ENCODE measurements around the gene MRPL20. TPM values are rescaled to one million over a fixed set of nuclear protein-coding genes. Genes with fewer than 3 reads are reported as not detected.

Gene MRPL20
- total and polyA plus RNA-seq, 9 of the 15 experiments (the other 6 are each of a cell fraction or from before 2014, with no cell fraction given) = 180 to 671 (median 229) TPM

DNA sequence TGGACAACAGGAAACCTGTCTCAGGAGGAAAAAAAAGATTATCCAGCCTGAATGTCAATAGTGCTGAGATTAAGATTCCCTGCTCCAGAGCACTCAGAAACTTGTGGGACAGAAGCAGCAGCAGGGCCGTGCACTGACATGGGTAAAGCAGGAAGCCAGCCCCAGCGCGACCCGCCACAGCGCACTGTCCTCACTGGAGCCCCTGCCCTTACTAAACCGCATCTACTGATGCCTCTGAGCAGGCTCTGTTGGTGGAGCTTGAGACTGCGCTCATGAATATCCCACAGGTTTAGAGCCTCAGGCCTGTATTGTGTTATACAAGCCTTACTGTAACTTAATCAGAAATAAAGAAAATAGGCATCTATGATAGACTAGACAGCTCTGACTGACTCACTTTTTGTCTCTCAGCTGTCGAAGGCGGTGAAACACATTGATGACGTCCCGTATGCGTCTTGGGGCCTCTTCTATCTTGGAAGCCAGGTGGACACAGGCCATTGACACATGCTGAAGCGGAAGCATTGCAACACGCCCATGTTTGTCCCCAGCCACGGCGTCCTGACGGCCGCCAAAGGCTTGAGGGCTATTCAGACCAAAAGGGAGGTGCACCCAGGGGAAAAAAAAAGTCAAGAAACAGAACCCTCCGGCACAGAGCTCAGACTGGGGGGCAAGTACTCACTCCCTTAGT lies 9.1 kb downstream of the MRPL20 start (continued):
- TF ChIP-seq, protein P1, sequence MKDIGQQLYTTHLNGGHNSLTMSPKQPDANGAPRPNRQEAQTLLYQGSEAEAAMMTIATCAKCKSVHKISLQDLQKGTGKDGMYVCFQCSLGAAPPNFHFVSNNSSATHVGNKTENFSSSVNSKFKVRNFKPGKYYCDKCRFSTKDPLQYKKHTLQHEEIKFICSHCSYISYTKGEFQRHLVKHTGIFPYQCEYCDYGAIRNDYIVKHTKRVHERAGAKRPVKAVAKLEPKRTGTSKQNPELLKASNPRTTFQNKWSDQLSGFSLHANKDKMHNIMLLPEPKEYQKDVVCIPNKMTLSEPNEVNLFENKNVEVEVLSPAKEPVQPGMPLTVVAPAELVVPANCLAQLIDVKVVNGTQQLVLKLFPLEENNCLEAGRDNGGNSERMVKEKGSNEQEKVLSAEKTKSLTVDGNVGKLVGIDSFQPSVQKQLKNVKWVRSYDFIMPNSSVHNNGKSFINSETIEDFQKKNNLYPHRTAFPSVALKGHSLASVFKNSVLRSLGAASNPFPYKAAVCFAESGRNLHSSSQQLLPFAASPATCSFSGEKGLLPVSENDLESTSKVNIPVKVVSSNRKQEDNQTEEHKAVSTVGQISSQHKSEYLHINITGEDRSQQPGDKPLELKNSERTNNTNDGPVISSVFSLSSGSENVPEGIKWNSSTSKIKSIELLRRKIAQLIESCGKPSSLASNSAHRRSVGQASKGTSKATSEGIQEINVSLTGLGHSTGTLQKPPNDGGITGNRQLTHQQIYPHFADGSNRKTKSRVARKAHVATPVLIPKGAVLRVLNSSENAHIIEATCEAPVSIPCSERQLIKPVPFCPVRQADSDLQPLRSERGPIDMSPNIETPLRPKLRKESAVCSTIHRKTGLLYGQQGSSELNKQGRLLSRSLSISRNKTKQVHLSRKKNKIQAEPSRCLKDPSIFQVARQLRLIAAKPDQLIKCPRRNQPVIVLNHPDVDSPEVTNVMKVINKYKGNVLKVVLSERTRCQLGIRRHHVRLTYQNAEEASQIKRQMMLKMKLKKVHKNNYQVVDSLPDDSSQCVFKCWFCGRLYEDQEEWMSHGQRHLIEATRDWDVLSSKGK (CRISPR knock-in tag; IDR thresholded peaks at IDR 0.05) = no peak
- peak; percentile 54 for TF ChIP-seq MGA (IDR thresholded peaks at IDR 0.05)
- TF ChIP-seq CEBPG (CRISPR knock-in tag; IDR thresholded peaks at IDR 0.05) = peak; percentile 77; the same call in 1 of the 2 replicates
- TF ChIP-seq CEBPG (tag; conservative IDR thresholded peaks at IDR 0.05 in 1 of 2, IDR thresholded peaks at IDR 0.05 in 1 of 2) = peak; percentile 67 to 71
- TF ChIP-seq MEF2A (IDR thresholded peaks at IDR 0.05; ENCODE audit: control insufficient read depth, low read depth, low read length) = no peak
- peak; percentile 96 for TF ChIP-seq CEBPB (tag; IDR thresholded peaks at IDR 0.05)
- TF ChIP-seq ZNF274 (IDR thresholded peaks at IDR 0.05; ENCODE audit: borderline replicate concordance, low read depth, low read length) = no peak
- TF ChIP-seq SP2 (IDR thresholded peaks at IDR 0.05; ENCODE audit: extremely low read depth, low read depth, low read length, poor library complexity, severe bottlenecking) = no peak
- TF ChIP-seq SIN3A (IDR thresholded peaks at IDR 0.05; ENCODE audit: borderline replicate concordance in 2 of 2, control insufficient read depth in 1 of 2, low read depth in 2 of 2, low read length in 2 of 2) = peak in 1 of 2 experiments; percentile 96; a peak in 1 of 4 replicates
